ENCODE data around the gene AUTS2. TPM values are rescaled to one million over a fixed set of nuclear protein-coding genes. Genes with fewer than 3 reads are reported as not detected.

AUTS2 gene
- total and polyA plus RNA-seq, 2 of the 8 experiments (the other 6 are each of a cell fraction or from before 2014, with no cell fraction given), result 25.9 to 101 TPM

DNA sequence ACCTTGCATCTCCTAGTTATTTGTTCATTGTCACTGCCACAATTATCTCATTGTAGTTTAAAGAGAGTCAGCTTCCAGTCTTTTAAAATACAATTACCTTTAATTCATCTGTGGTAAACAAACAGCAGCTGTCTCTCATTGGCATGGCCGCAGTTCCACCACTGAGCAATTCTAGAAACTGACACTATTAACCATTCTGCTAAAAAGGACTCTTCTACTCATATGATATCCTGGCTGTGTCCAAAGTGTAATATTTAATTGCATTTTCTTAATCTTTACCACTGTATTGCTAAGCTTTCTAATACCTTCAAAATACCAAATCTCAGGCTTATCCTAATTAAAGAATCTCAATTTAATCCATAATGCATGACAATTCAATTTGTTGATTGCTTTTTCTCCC is 639.0 kb downstream of the AUTS2 start:
- no peak for TF ChIP-seq SP4 (IDR thresholded peaks at IDR 0.05; ENCODE audit: low read length)
- TF ChIP-seq EGR1 (IDR thresholded peaks at IDR 0.05; ENCODE audit: borderline replicate concordance, low read depth, low read length), result no peak
- Histone ChIP-seq H3K23me2 (ENCODE audit: low read depth, low read length) (no peaks in the 10 kb centered on the region; the same call in 1 of the 2 replicates), H3K36me3 (ENCODE audit: control insufficient read depth in 2 of 4, insufficient read depth in 4 of 4, low read length in 3 of 4) (no peaks in the 10 kb centered on the region), H2AK5ac (ENCODE audit: low read depth, low read length) (no peak overlapping the region), H3K4me3 (ENCODE audit: extremely low read depth in 1 of 4, insufficient read depth in 2 of 4, low read depth in 3 of 4, low read length in 4 of 4) (no peak overlapping the region), H3K23ac (ENCODE audit: insufficient read length) (no peak overlapping the region), H3K79me1 (ENCODE audit: low read depth, low read length) (no peaks in the 10 kb centered on the region), H3K56ac (replicated peaks; ENCODE audit: insufficient read length, low read depth, low read length) (no peak overlapping the region), H3K18ac (ENCODE audit: extremely low read depth, low read length) (no peak overlapping the region), H4K91ac (replicated peaks; ENCODE audit: insufficient read length, low read length) (no peak overlapping the region), H3K4ac (replicated peaks; ENCODE audit: insufficient read length, low read depth, low read length) (no peak overlapping the region), H4K5ac (ENCODE audit: insufficient read length, low read depth, low read length) (no peak overlapping the region), H2BK12ac (ENCODE audit: low read depth, low read length) (no peak overlapping the region), H3K4me1 (replicated peaks in 1 of 4; ENCODE audit: control insufficient read depth in 3 of 4, insufficient read depth in 4 of 4, low read length in 3 of 4) (peaks cover 0 to 4% (median 1%) of the 10 kb centered on the region in 4 experiments; a peak in 3 of 7 replicates), H2BK5ac (ENCODE audit: low read depth, low read length) (no peak overlapping the region), H2BK20ac (ENCODE audit: low read length) (no peak overlapping the region), H3K79me2 (ENCODE audit: control insufficient read depth in 1 of 2, insufficient read depth in 2 of 2, low read length in 2 of 2) (no peaks in the 10 kb centered on the region), H4K8ac (ENCODE audit: extremely low read depth, insufficient read depth, low read length) (no peak overlapping the region), H3K27me3 (replicated peaks in 1 of 4; ENCODE audit: control insufficient read depth in 3 of 4, extremely low read depth in 1 of 4, insufficient read depth in 3 of 4, low read length in 3 of 4) (no peaks in the 10 kb centered on the region), H2BK120ac (replicated peaks; ENCODE audit: low read depth, low read length) (no peak overlapping the region), H3K9me3 (ENCODE audit: insufficient read depth in 2 of 2, low read depth in 1 of 2, low read length in 1 of 2) (no peaks in the 10 kb centered on the region), H3K14ac (ENCODE audit: insufficient read length) (no peak overlapping the region), H3K27ac (ENCODE audit: low read depth, low read length) (no peak overlapping the region), H3K9ac (replicated peaks in 1 of 4; ENCODE audit: extremely low read depth in 1 of 4, low read depth in 3 of 4, low read length in 3 of 4) (no peak overlapping the region), H3K4me2 (ENCODE audit: insufficient read depth in 1 of 2, low read depth in 2 of 2, low read length in 2 of 2) (no peak overlapping the region), H4K20me1 (replicated peaks in 1 of 2; ENCODE audit: control insufficient read depth in 1 of 2, insufficient read depth in 2 of 2, low read length in 2 of 2) (no peaks in the 10 kb centered on the region), H2BK15ac (ENCODE audit: low read length) (no peak overlapping the region), H2AFZ (ENCODE audit: low read length) (no peak overlapping the region)
- FAIRE-seq (no peak), DNase-seq (ENCODE audit: low read depth in 1 of 2, low spot score in 2 of 2) (no peak)
- ChIA-PET CTCF (ENCODE audit: partially characterized antibody) (interaction anchor here (1.3 kb wide), 1 partner anchor 54 kb away, joined by 3 read pairs; no protein-coding TSS in a partner anchor), POLR2A (ENCODE audit: partially characterized antibody) (no interaction called here)
- WGBS, 2 experiments (ENCODE audit: extremely low coverage in 1 of 2, insufficient coverage in 1 of 2, insufficient read length in 1 of 2, insufficient replicate concordance in 2 of 2, low coverage in 1 of 2, low lambda C conversion rate in 2 of 2, missing lambda C conversion rate in 1 of 2), result 100% methylated on average over 1 of the region's 1 CpG; no CpG with 5 or more reads in 1 of the 2 experiments
